HepG2 (cell line): ENCODE measurements around the gene SCAF11. TPM values are rescaled to one million over a fixed set of nuclear protein-coding genes. Genes with fewer than 3 reads are reported as not detected.

Experiments used
- AHDC1 ChIP-seq: sonication (generic); formaldehyde crosslinking; IDR thresholded peaks from 2 replicates; pipeline ENCODE4 v1.5.1; 2020; ENCODE audit warnings: mild to moderate bottlenecking, missing genetic modification reagents, borderline replicate concordance
- CEBPZ ChIP-seq: IDR thresholded peaks from 2 replicates; pipeline ENCODE4 v1.6.1; 2012; ENCODE audit warnings: low read length, improper control_type of control experiment
- JDP2 ChIP-seq: sonication (generic); formaldehyde crosslinking; IDR thresholded peaks from 2 replicates; pipeline ENCODE4 v1.8.1; 2022; ENCODE audit warnings: missing genetic modification reagents, borderline replicate concordance
- NFE2 ChIP-seq: sonication (generic); formaldehyde crosslinking; IDR thresholded peaks from 2 replicates; pipeline ENCODE4 v1.4.0; 2020; ENCODE audit warnings: missing genetic modification reagents
- POLR2AphosphoS5 ChIP-seq: IDR thresholded peaks from 2 replicates; pipeline ENCODE4 v1.6.1; 2012; ENCODE audit warnings: low read depth, low read length
- ZFP90 ChIP-seq: sonication (generic); formaldehyde crosslinking; IDR thresholded peaks from 2 replicates; pipeline ENCODE4 v1.8.0; 2022; ENCODE audit warnings: missing genetic modification reagents, mild to moderate bottlenecking, inconsistent platforms, borderline replicate concordance
- ZNF7 ChIP-seq: IDR thresholded peaks from 2 replicates; pipeline ENCODE4 v1.6.1; 2016; ENCODE audit warnings: missing biosample characterization, missing genetic modification reagents
- ZNF768 ChIP-seq: sonication (generic); formaldehyde crosslinking; IDR thresholded peaks from 2 replicates; pipeline ENCODE4 v1.4.0; 2020; ENCODE audit warnings: missing genetic modification reagents
- ZNF782 ChIP-seq: sonication (generic); formaldehyde crosslinking; IDR thresholded peaks from 2 replicates; pipeline ENCODE4 v1.4.0; 2020; ENCODE audit warnings: missing genetic modification reagents, mild to moderate bottlenecking, borderline replicate concordance
- ZNF891 ChIP-seq: sonication (generic); formaldehyde crosslinking; IDR thresholded peaks from 2 replicates; pipeline ENCODE4 v1.5.0; 2020; ENCODE audit warnings: mild to moderate bottlenecking, missing genetic modification reagents
- polyA plus RNA-seq, 8 experiments: library from polyadenylated mRNA; depleted of rRNA in 3 of 8; stranded (reverse) in 7 of 8; unstranded in 1 of 8; fragments of >200 nt; fragmentation: Illumina TruSeq in 4 of 8; extraction: Trizol in 4 of 8; gene quantifications; 2 replicates each; pipeline versions ENCODE4 v1.2.1 to v1.2.3, GENCODE V29; 2011 to 2016; ENCODE audit warnings: low read depth in 4 of 8, missing spikeins in 1 of 8, mixed read lengths in 1 of 8; ENCODE audit not compliant: insufficient read depth in 1 of 8
- total RNA-seq, 5 experiments: library from RNA; depleted of rRNA; stranded (reverse); fragments of >200 nt; fragmentation: Illumina TruSeq; extraction: Trizol; gene quantifications; 2 replicates each; pipeline ENCODE4 v1.2.3, GENCODE V29; 2016; ENCODE audit warnings: low read depth in 1 of 5

Gene SCAF11
- total and polyA plus RNA-seq, 2 of the 13 experiments (the other 11 are each of a cell fraction or from before 2014, with no cell fraction given): 26.9 to 38.3 TPM

GRCh38 chr12:45879363-45879895 lies 110.9 kb downstream of the SCAF11 start (continued):
- TF ChIP-seq JDP2 (CRISPR knock-in tag) (no peak), ZNF891 (CRISPR knock-in tag) (no peak), ZNF768 (no peak), AHDC1 (CRISPR knock-in tag) (no peak), POLR2AphosphoS5 (no peak), ZNF782 (CRISPR knock-in tag) (no peak), ZNF7 (CRISPR knock-in tag) (no peak), NFE2 (CRISPR knock-in tag) (no peak), CEBPZ (no peak), ZFP90 (no peak)
